ENCODE data around the gene TMEM86A.

TMEM86A gene

DNA sequence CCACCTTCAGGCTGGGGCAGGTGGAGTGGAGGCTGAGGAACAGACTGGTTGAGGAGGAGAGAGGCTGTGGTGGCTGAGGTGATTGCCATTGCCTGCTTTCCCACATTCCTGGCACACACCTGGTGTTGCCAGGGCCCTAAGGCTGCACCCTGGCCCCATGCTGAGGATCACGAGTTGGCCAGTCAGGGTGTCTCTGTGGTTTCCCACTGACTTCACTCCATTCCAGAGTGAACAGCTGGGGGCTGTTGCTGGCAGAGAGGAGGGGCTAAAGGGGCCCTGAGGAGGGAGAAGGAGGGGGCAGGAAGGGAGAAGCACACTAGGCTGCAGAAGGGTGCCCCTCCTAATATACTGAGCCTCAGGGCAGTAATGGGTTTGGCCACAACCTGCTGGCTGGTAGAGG is 1.8 kb downstream of the TMEM86A start:
- no peaks in the 10 kb centered on the region for H3K36me3 ChIP-seq (replicated peaks; ENCODE audit: low read depth, low read length)
- TF ChIP-seq, protein P1, sequence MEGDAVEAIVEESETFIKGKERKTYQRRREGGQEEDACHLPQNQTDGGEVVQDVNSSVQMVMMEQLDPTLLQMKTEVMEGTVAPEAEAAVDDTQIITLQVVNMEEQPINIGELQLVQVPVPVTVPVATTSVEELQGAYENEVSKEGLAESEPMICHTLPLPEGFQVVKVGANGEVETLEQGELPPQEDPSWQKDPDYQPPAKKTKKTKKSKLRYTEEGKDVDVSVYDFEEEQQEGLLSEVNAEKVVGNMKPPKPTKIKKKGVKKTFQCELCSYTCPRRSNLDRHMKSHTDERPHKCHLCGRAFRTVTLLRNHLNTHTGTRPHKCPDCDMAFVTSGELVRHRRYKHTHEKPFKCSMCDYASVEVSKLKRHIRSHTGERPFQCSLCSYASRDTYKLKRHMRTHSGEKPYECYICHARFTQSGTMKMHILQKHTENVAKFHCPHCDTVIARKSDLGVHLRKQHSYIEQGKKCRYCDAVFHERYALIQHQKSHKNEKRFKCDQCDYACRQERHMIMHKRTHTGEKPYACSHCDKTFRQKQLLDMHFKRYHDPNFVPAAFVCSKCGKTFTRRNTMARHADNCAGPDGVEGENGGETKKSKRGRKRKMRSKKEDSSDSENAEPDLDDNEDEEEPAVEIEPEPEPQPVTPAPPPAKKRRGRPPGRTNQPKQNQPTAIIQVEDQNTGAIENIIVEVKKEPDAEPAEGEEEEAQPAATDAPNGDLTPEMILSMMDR (IDR thresholded peaks at IDR 0.05; ENCODE audit: low read depth, low read length): no peak
- no peak for TF ChIP-seq EZH2phosphoT487 (IDR thresholded peaks at IDR 0.05; ENCODE audit: low read depth)
- H3K9me3 ChIP-seq (ENCODE audit: insufficient read depth, low read length): no peaks in the 10 kb centered on the region
- no peak overlapping the region for H2AFZ ChIP-seq (ENCODE audit: low read depth, low read length)
- H4K20me1 ChIP-seq (ENCODE audit: insufficient read depth, low read length): no peaks in the 10 kb centered on the region
- no peak overlapping the region for H3K27ac ChIP-seq (ENCODE audit: low read length)
- H3K79me2 ChIP-seq (ENCODE audit: low read length): no peaks in the 10 kb centered on the region
- peaks cover 29% of the 10 kb centered on the region for H3K27me3 ChIP-seq (ENCODE audit: low read depth, low read length)
- H3K4me1 ChIP-seq (ENCODE audit: low read length): peaks cover 15% of the 10 kb centered on the region
- H3K4me3 ChIP-seq (ENCODE audit: low read length): no peak overlapping the region
- no peak overlapping the region for H3K9ac ChIP-seq (ENCODE audit: low read length)
- H3K4me2 ChIP-seq (ENCODE audit: low read length): no peak overlapping the region

DNA sequence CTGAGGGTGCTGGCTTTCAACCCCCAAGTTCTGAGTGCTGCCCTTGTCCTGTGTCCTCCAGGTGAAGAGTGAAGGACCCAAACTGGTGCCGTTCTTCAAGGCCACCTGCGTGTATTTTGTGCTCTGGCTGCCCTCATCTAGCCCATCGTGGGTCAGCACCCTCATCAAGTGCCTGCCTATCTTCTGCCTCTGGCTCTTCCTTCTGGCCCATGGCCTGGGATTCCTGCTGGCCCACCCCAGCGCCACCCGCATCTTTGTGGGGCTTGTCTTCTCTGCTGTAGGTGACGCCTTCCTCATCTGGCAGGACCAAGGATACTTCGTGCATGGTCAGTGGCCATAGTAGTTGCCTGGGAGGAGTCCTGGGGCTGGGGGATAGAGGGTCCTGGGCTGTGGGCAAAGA is 2.3 kb downstream of the TMEM86A start:
- H3K27me3 ChIP-seq (ENCODE audit: low read depth, low read length): peaks cover 29% of the 10 kb centered on the region
- H3K4me1 ChIP-seq (ENCODE audit: low read length): peaks cover 15% of the 10 kb centered on the region
- no peaks in the 10 kb centered on the region for H3K36me3 ChIP-seq (replicated peaks; ENCODE audit: low read depth, low read length)
- no peak overlapping the region for H3K4me3 ChIP-seq (ENCODE audit: low read length)
- H2AFZ ChIP-seq (ENCODE audit: low read depth, low read length): no peak overlapping the region
- no peak overlapping the region for H3K27ac ChIP-seq (ENCODE audit: low read length)
- H4K20me1 ChIP-seq (ENCODE audit: insufficient read depth, low read length): no peaks in the 10 kb centered on the region
- no peak overlapping the region for H3K9ac ChIP-seq (ENCODE audit: low read length)
- no peaks in the 10 kb centered on the region for H3K9me3 ChIP-seq (ENCODE audit: insufficient read depth, low read length)
- H3K4me2 ChIP-seq (ENCODE audit: low read length): no peak overlapping the region
- H3K79me2 ChIP-seq (ENCODE audit: low read length): no peaks in the 10 kb centered on the region
- no peak for TF ChIP-seq EZH2phosphoT487 (IDR thresholded peaks at IDR 0.05; ENCODE audit: low read depth)
- TF ChIP-seq, protein P1 (IDR thresholded peaks at IDR 0.05; ENCODE audit: low read depth, low read length): no peak

DNA sequence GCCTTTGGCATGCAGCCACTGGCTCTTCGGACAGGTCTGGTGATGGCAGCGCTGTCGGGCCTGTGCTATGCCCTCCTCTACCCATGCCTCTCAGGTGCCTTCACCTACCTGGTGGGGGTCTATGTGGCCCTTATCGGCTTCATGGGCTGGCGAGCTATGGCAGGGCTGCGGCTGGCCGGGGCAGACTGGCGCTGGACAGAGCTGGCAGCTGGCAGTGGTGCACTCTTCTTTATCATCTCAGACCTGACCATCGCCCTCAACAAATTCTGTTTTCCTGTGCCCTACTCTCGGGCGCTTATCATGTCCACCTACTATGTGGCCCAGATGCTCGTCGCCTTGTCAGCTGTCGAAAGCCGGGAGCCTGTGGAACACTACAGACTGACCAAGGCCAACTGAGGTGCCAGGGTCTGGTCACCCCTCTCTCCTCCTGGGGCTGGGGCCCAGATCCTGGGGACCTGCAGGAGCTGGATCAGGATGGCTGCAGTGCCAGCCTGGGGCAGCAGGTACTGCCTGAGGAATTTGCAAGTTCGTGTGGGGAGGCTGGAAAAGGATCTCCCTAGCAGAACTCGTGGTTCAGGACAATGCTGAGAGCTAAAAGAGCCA is 3.1 kb downstream of the TMEM86A start:
- Histone ChIP-seq H3K4me1 (ENCODE audit: low read length) (peaks cover 19% of the 10 kb centered on the region), H2AFZ (ENCODE audit: low read depth, low read length) (no peak overlapping the region), H3K4me2 (ENCODE audit: low read length) (no peak overlapping the region), H3K36me3 (replicated peaks; ENCODE audit: low read depth, low read length) (no peaks in the 10 kb centered on the region), H3K79me2 (ENCODE audit: low read length) (no peaks in the 10 kb centered on the region), H3K27ac (ENCODE audit: low read length) (no peak overlapping the region), H3K9me3 (ENCODE audit: insufficient read depth, low read length) (no peaks in the 10 kb centered on the region), H3K27me3 (ENCODE audit: low read depth, low read length) (peaks cover 24% of the 10 kb centered on the region), H4K20me1 (ENCODE audit: insufficient read depth, low read length) (no peaks in the 10 kb centered on the region), H3K9ac (ENCODE audit: low read length) (no peak overlapping the region), H3K4me3 (ENCODE audit: low read length) (no peak overlapping the region)
- TF ChIP-seq EZH2phosphoT487 (IDR thresholded peaks at IDR 0.05; ENCODE audit: low read depth): no peak
- TF ChIP-seq, protein P1 (IDR thresholded peaks at IDR 0.05; ENCODE audit: low read depth, low read length): no peak

DNA sequence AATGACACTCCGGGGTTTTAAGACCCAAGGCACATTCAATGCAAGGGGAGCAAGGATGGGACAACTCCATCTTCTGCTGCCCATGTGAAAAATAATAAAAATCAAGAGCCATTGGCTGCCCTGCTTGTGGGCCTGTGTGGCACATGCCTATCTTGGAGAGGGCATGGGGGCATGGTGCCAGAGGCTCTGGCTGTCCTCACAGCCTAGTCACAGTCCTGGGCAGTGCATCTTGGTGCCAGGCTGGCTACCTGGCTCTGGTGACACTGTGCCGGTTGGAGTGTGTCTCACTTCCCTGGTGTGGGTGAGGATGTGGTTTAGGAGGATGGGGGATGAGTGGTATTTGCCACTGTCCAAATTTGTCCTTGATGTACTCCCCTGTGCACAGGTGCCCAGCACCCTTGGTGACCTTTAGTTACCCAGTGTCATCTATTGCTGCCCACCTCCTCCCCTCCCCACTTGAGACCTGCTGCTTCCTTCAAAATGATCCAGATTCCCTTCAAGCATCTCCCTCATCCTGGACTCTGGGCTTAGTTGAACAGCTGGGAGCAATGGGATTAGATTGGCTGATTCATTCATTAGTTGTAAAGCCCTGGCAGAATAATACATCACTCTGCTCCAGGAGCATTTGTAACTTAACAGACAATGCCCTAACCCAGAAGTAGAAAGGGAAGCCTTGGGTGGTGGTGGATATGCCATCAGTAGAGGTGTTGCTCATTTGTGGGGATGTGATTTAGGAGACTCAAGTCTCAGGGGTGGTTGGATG is 4.6 kb downstream of the TMEM86A start:
- H3K27ac ChIP-seq (ENCODE audit: low read length): no peak overlapping the region

More for the DNA sequence above, 4.6 kb downstream of the TMEM86A start:
- Histone ChIP-seq H3K36me3 (replicated peaks; ENCODE audit: low read depth, low read length) (no peaks in the 10 kb centered on the region), H3K79me2 (ENCODE audit: low read length) (no peaks in the 10 kb centered on the region), H3K4me2 (ENCODE audit: low read length) (no peak overlapping the region), H3K4me3 (ENCODE audit: low read length) (no peak overlapping the region), H3K9ac (ENCODE audit: low read length) (no peak overlapping the region), H2AFZ (ENCODE audit: low read depth, low read length) (no peak overlapping the region), H4K20me1 (ENCODE audit: insufficient read depth, low read length) (no peaks in the 10 kb centered on the region), H3K4me1 (ENCODE audit: low read length) (peaks cover 27% of the 10 kb centered on the region), H3K27me3 (ENCODE audit: low read depth, low read length) (peaks cover 19% of the 10 kb centered on the region), H3K9me3 (ENCODE audit: insufficient read depth, low read length) (no peaks in the 10 kb centered on the region)
- TF ChIP-seq, protein P1 (IDR thresholded peaks at IDR 0.05; ENCODE audit: low read depth, low read length): no peak
- TF ChIP-seq EZH2phosphoT487 (IDR thresholded peaks at IDR 0.05; ENCODE audit: low read depth): no peak
